GM06990 (cell line): ENCODE data around the gene WDR88.

Source experiments
- DNase-seq: peaks from one replicate; pipeline ENCODE4 v3.0.0-alpha.2; 2011; ENCODE audit not compliant: insufficient read length; ENCODE audit errors: extremely low read depth
- H3K27me3 ChIP-seq: replicated peaks from 2 replicates; pipeline ENCODE4 v1.6.0; 2011; ENCODE audit warnings: low read length; ENCODE audit not compliant: control insufficient read depth, insufficient read depth
- H3K36me3 ChIP-seq: 2 replicates; pipeline ENCODE4 v1.5.1; 2011; ENCODE audit warnings: low read length; ENCODE audit not compliant: control insufficient read depth, insufficient read depth
- H3K4me3 ChIP-seq: replicated peaks from 2 replicates; pipeline ENCODE4 v1.5.1; 2011; ENCODE audit warnings: low read depth, mild to moderate bottlenecking, control low read depth, low read length
- TF ChIP-seq, protein P1 (sequence below): IDR thresholded peaks from 2 replicates; pipeline ENCODE4 v1.5.1; 2011; ENCODE audit warnings: low read length, control low read depth, mild to moderate bottlenecking, inconsistent platforms; ENCODE audit not compliant: insufficient read depth, poor library complexity, severe bottlenecking

The WDR88 gene

DNA sequence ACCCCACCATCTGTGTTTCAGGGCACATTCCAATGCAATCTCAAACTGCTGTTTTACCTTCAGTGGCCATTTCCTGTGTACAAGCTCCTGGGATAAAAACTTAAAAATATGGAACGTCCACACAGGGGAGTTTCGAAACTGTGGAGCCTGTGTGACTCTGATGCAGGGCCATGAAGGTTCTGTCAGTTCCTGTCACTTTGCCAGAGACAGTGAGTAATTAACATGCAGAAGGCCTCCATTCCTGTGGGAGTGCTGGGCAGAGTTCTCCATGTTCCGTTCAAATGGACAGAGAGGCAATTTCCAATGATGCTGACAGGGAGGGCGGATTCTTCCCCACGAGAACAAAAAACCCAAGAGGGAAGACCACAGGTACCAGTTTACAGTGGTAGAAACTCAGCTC lies 24.4 kb downstream of the WDR88 start:
- no peak overlapping the region for H3K4me3 ChIP-seq
- no peaks in the 10 kb centered on the region for H3K36me3 ChIP-seq
- no peaks in the 10 kb centered on the region for H3K27me3 ChIP-seq
- DNase-seq = no peak
- TF ChIP-seq, protein P1, sequence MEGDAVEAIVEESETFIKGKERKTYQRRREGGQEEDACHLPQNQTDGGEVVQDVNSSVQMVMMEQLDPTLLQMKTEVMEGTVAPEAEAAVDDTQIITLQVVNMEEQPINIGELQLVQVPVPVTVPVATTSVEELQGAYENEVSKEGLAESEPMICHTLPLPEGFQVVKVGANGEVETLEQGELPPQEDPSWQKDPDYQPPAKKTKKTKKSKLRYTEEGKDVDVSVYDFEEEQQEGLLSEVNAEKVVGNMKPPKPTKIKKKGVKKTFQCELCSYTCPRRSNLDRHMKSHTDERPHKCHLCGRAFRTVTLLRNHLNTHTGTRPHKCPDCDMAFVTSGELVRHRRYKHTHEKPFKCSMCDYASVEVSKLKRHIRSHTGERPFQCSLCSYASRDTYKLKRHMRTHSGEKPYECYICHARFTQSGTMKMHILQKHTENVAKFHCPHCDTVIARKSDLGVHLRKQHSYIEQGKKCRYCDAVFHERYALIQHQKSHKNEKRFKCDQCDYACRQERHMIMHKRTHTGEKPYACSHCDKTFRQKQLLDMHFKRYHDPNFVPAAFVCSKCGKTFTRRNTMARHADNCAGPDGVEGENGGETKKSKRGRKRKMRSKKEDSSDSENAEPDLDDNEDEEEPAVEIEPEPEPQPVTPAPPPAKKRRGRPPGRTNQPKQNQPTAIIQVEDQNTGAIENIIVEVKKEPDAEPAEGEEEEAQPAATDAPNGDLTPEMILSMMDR = no peak

DNA sequence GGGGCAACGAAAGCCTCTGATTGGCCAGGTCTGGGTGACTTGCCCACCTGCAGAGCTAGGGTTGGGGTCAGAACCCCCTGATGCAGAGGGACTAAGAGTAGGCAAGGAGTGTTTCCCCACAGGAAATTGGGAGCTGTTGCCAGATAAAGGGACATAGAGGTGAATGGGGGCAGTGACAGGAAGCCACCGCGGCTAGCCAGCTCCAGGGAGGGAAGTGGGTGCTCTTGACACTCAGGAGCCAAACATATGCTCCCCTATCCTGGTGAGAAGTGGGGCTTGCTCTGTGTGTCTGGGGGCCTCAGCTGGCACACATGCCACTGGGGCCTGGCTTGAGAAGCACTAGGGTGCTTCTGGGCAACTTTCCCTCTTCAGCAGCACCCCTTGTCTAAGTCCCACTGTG lies 26.0 kb downstream of the WDR88 start:
- DNase-seq = no peak
- H3K4me3 ChIP-seq = no peak overlapping the region
- H3K27me3 ChIP-seq = no peaks in the 10 kb centered on the region
- TF ChIP-seq, protein P1 = no peak
- no peaks in the 10 kb centered on the region for H3K36me3 ChIP-seq

DNA sequence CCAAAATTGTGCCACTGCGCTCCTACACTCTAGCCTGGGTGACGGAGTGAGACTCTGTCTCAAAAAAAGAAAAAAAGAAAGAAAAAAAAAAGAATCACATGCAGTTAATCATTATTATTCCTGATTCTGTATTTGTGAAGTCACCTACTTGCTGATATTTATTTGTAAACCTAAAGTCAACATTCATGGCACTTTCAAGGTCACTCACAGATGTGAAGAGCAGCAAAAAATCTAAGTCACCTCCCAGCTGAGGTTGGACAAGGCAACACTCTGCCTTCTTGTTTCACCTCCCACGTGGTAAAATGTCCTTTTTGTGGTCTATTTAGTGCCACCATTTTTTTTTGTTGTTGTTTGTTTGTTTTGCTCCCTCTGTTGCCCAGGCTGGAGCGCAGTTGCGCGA lies 26.5 kb downstream of the WDR88 start:
- TF ChIP-seq, protein P1 = no peak
- Histone ChIP-seq H3K27me3 (no peaks in the 10 kb centered on the region), H3K36me3 (no peaks in the 10 kb centered on the region), H3K4me3 (no peak overlapping the region)
- no peak for DNase-seq

DNA sequence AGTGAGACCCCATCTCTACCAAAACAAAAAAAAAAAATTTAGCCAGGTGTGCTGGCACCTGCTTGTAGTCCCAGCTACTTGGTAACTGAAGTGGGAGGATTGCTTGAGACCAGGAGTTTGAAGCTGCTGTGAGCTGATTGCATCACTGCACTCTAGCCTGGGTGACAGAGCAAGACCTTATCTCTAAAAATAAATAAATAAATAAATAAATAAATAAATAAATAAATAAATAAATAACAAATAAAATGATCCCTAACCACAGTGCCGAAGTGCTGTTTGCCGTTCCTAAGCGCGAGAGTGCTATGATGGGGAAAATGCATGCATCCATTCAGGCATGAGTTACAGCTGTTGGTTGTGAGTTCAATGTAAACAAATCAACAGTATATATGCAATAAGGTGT lies 27.2 kb downstream of the WDR88 start:
- Histone ChIP-seq H3K36me3 (no peaks in the 10 kb centered on the region), H3K4me3 (no peak overlapping the region), H3K27me3 (no peaks in the 10 kb centered on the region)
- no peak for DNase-seq
- TF ChIP-seq, protein P1 = no peak

DNA sequence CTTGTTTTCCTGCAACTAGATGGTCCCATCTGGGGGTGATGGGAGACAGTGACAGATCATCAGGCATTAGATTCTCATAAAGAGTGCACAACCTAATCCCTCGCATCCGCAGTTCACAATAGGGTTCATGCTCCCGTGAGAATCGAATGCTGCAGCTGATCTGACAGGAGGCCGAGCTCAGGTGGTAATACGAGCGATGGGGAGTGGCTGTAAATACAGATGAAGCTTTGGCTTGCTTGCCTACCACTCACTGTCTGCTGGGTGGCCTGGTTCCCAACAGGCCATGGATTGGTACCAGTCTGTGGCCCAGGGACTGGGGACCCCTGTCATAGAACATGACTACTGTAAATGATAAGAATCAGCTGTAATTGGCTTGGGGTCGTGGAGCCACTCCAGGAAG lies 28.0 kb downstream of the WDR88 start:
- TF ChIP-seq, protein P1 = no peak

DNA sequence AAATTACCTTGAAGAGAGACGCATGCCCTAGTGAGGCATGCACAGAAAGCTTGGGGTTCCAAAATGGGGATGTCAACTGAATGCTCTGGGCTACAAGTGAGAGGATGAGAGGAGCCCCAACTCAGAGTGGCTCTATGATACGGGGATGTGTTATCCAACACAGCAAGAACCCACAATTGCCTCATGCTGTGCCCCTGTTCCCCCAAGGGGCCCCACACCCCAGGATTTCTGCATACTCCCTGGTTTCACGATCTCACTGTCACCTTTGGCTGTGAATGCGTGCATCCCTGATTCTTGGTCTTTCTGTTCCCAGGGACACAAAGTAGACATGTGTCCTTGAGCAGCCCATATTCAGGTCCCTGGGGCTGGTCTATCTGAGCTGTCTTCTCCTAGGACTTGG lies 29.3 kb downstream of the WDR88 start:
- no peaks in the 10 kb centered on the region for H3K27me3 ChIP-seq
- DNase-seq = no peak
- H3K4me3 ChIP-seq = no peak overlapping the region
- no peaks in the 10 kb centered on the region for H3K36me3 ChIP-seq
- TF ChIP-seq, protein P1 = no peak

More for the DNA sequence above, 28.0 kb downstream of the WDR88 start:
- Histone ChIP-seq H3K4me3 (no peak overlapping the region), H3K27me3 (no peaks in the 10 kb centered on the region), H3K36me3 (no peaks in the 10 kb centered on the region)
- no peak for DNase-seq
